NCI-H1092 (cell line): ENCODE results near the gene NDUFV1.
"Not testable (repeated sequence)": the region's sequence is repeated elsewhere in the genome, so short reads cannot be mapped to it uniquely, and the experiment has no call there.

Experiments used
- DNase-seq: peaks from one replicate; lab custom pipeline; 2025; lab: John Stamatoyannopoulos, UW

The NDUFV1 gene

GRCh38 chr11:67627812-67628624, 21.3 kb downstream of the NDUFV1 start:
- DNase-seq, result no peak

GRCh38 chr11:67628710-67629385, 22.1 kb downstream of the NDUFV1 start:
- DNase-seq, result no peak

GRCh38 chr11:67629386-67630227, 22.9 kb downstream of the NDUFV1 start, which contains the start of gene NUDT8:
NUDT8 (minus strand) TSS chr11:67629937; CDS start chr11:67629911, 26 bp downstream.
- peak; percentile 57 for DNase-seq

GRCh38 chr11:67630228-67630942, 23.6 kb downstream of the NDUFV1 start:
- DNase-seq, result peak; percentile 97

- DNase-seq, result no peak
These were observed 24.2 kb downstream of the NDUFV1 start for GRCh38 chr11:67630943-67631331.

- DNase-seq, result no peak
These were observed 24.7 kb downstream of the NDUFV1 start for GRCh38 chr11:67631411-67631810.

GRCh38 chr11:67631853-67632174, 25.1 kb downstream of the NDUFV1 start:
- DNase-seq, result no peak

GRCh38 chr11:67632175-67632981, 25.6 kb downstream of the NDUFV1 start:
- no peak for DNase-seq

GRCh38 chr11:67632982-67633755, 26.4 kb downstream of the NDUFV1 start:
- no peak for DNase-seq

- no peak for DNase-seq
These were observed 27.1 kb downstream of the NDUFV1 start for GRCh38 chr11:67633758-67634365.

GRCh38 chr11:67634366-67635230, 27.9 kb downstream of the NDUFV1 start:
- no peak for DNase-seq

GRCh38 chr11:67635231-67635521, 28.4 kb downstream of the NDUFV1 start:
- DNase-seq, result no peak

GRCh38 chr11:67636962-67637361, 30.2 kb downstream of the NDUFV1 start:
- no peak for DNase-seq

- not testable (repeated sequence) for DNase-seq
These were observed 30.7 kb downstream of the NDUFV1 start for GRCh38 chr11:67637441-67637840.

GRCh38 chr11:67638535-67639437, 32.0 kb downstream of the NDUFV1 start:
- DNase-seq, result no peak

- no peak for DNase-seq
These were observed 32.7 kb downstream of the NDUFV1 start, which contains the start of gene TBX10 for GRCh38 chr11:67639438-67639859. TBX10 (minus strand) TSS chr11:67639763; CDS start chr11:67639472, 291 bp downstream.

GRCh38 chr11:67640021-67640757, 33.5 kb downstream of the NDUFV1 start:
- DNase-seq, result no peak
